Fibroblast of gingiva (primary cell): ENCODE measurements around the gene GH1.
"Not testable (repeated sequence)": the region's sequence is repeated elsewhere in the genome, so short reads cannot be mapped to it uniquely, and the experiment has no call there.

Source experiments
- DNase-seq: peaks from one replicate; pipeline ENCODE4 v3.0.0-alpha.2; 2011; ENCODE audit warnings: low read depth

Gene GH1

GRCh38 chr17:63926164-63926563, 7.5 kb upstream of the GH1 start:
- no peak for DNase-seq

GRCh38 chr17:63925615-63926014, 7.0 kb upstream of the GH1 start:
- DNase-seq = no peak

GRCh38 chr17:63922402-63922801, 3.8 kb upstream of the GH1 start:
- DNase-seq = not testable (repeated sequence)

GRCh38 chr17:63920779-63921178, 2.1 kb upstream of the GH1 start:
- DNase-seq = not testable (repeated sequence)

- not testable (repeated sequence) for DNase-seq
These were observed 1.4 kb upstream of the GH1 start for GRCh38 chr17:63920050-63920449.

- DNase-seq = peak; percentile 34
These were observed 678 bp upstream of the GH1 start for GRCh38 chr17:63919311-63919723.

- DNase-seq = no peak
These were observed 334 bp downstream of the GH1 start for GRCh38 chr17:63918305-63918704.

- no peak for DNase-seq
These were observed 993 bp downstream of the GH1 start for GRCh38 chr17:63917646-63918045.

GRCh38 chr17:63917206-63917605, 1.4 kb downstream of the GH1 start:
- DNase-seq = not testable (repeated sequence)

- no peak for DNase-seq
These were observed 2.0 kb downstream of the GH1 start for GRCh38 chr17:63916566-63917185.

GRCh38 chr17:63915753-63916152, 2.9 kb downstream of the GH1 start:
- DNase-seq = not testable (repeated sequence)

GRCh38 chr17:63914471-63914870, 4.2 kb downstream of the GH1 start:
- no peak for DNase-seq

- DNase-seq = no peak
These were observed 7.0 kb downstream of the GH1 start for GRCh38 chr17:63911657-63912100.

GRCh38 chr17:63911041-63911635, 7.5 kb downstream of the GH1 start, which contains the start of gene CSHL1:
TSS of gene CSHL1 (minus strand) at chr17:63911258. CDS start at chr17:63911196, 62 bp downstream.
- no peak for DNase-seq

- no peak for DNase-seq
These were observed 8.5 kb downstream of the GH1 start for GRCh38 chr17:63910096-63910495.

GRCh38 chr17:63909586-63909985, 9.1 kb downstream of the GH1 start:
- not testable (repeated sequence) for DNase-seq

- not testable (repeated sequence) for DNase-seq
These were observed 11.4 kb downstream of the GH1 start for GRCh38 chr17:63907161-63907778.

- not testable (repeated sequence) for DNase-seq
These were observed 13.8 kb downstream of the GH1 start for GRCh38 chr17:63904796-63905195.

GRCh38 chr17:63903787-63904201, 14.8 kb downstream of the GH1 start:
- not testable (repeated sequence) for DNase-seq

- not testable (repeated sequence) for DNase-seq
These were observed 16.7 kb downstream of the GH1 start for GRCh38 chr17:63901971-63902370.

- DNase-seq = not testable (repeated sequence)
These were observed 19.5 kb downstream of the GH1 start for GRCh38 chr17:63898899-63899798.
